IPS-18c (cell line): ENCODE data around the gene PDCL2.
"Not testable (repeated sequence)": the region's sequence is repeated elsewhere in the genome, so short reads cannot be mapped to it uniquely, and the experiment has no call there.

Experiments used
- H3K4me3 ChIP-seq: 2 replicates; pipeline ENCODE4 v1.7.0; 2013; ENCODE audit warnings: low read depth, mild to moderate bottlenecking, low read length, moderate library complexity; ENCODE audit not compliant: insufficient read depth
- H3K9me3 ChIP-seq: one replicate; pipeline ENCODE4 v1.6.1; 2013; ENCODE audit warnings: mild to moderate bottlenecking, low read length, moderate library complexity; ENCODE audit not compliant: control insufficient read depth, insufficient read depth

PDCL2 gene, protein sequence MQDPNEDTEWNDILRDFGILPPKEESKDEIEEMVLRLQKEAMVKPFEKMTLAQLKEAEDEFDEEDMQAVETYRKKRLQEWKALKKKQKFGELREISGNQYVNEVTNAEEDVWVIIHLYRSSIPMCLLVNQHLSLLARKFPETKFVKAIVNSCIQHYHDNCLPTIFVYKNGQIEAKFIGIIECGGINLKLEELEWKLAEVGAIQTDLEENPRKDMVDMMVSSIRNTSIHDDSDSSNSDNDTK

DNA sequence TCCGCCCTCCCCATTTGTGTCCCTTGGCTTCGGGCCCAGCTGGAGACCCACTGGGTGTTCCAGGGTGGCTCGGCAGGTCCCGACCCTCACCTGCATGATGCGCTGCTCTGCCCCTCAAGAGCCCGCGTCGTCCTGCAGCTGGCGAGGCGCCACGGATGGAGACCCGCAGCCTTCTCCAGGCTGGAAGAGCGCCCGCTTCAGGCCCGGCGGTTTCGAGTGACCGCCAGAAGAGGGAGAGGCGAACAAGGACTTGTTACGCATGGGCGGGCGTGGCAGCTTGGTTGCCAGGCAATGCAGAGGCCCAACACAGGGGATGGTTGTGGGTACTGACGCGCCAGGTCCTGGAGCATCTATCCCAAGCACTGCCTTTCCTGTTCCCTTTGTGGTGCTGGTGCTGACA is at the start of gene PDCL2:
PDCL2 (minus strand) TSS at position 232 of the 400 bp plus-strand sequence; CDS start at position 96, 136 bp downstream.
- Histone ChIP-seq H3K9me3 (no peaks in the 10 kb centered on the region), H3K4me3 (no peak within 1 kb of the TSS)

DNA sequence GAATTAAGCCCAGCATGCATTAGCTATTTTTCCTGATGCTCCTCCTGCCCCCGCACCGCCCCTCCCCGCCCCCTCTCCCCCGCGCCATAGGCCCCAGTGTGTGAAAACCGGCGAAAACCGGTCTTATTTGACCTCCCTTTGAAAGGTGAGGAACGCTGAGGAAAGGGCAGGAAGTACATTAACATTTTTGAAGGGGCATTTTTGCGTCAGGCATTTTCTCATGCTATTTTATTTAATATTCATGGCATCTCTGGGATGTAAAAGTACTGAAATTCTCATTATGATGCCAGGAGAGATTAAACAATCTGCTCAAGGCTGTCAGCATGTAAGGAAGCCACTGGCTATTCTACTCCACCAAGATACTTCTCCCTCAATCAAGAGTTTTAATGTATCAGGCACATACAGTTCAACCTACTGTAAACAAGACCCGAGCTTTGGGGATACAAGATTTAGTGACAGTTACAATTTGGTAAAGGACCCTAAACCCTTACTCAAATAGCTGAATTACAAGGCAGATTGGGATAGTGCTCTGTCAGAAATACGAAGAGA is 45.3 kb upstream of the PDCL2 start:
- H3K9me3 ChIP-seq = no peaks in the 10 kb centered on the region
- no peak overlapping the region for H3K4me3 ChIP-seq

DNA sequence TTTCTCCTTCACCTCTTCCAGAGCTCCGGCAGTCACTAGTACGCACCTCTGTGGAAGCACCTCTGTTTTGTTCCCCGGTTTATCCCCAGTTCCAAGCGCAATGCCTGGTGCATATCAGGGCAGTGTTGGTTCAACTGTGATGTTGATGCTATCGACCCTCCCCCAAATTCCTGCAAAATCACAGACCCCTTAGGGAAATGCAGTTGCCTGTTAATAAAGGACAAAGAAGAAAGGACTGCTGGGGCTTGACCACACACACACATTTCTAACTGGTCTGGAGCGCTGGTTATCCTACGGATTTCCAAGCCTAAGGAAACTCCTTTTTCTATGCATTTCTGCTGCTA is 44.6 kb upstream of the PDCL2 start:
- H3K9me3 ChIP-seq = no peaks in the 10 kb centered on the region
- peak overlapping the region; percentile 49 for H3K4me3 ChIP-seq

DNA sequence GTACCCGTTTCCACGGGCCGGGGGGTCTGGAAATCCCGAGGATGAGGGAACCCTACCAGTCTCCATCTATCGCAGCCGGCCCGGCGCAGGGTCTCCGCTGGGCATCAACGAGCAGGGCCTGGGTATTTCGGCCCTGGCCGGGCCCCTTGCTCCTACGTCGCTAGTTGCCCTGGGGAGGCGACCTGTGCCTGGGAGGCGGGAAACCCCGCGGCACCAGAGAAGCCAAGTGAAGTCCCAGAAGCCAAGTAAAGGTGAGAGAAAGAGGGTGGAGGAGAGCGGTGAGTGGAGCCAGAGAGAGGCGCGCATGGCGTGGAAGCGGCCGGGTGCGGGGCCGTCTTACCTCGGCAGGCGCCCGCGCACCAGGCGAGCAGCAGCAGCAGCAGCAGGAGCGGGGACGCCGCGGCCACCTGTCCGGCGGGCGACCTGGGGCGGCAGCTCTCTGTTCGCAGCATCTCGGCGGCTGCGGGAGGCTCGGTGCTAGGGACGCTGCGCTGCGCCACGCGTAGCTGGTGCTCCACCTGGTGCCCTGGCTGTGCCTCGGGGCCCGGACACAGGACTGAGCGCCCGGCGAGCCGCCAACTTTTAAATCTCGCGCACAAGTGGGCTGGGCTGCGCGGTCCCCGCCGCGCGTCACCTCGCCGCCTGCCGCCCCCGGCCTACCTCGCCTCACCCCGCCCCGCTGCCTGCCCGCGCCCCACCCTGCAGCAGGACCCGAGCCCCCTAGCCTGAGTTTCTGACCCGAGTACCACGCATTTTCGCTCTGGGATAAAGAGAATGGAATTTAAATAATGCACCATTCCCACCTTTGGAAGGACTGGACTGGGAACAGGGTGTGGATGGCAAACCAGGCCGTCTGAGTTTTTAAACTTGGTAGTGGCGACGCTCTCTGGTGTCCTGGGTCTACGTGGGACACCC is 44.0 kb upstream of the PDCL2 start, which contains the start of gene NMU:
NMU (minus strand) TSS at position 558 of the 915 bp plus-strand sequence; CDS start at position 452, 106 bp downstream.
- H3K4me3 ChIP-seq = peak within 1 kb of the TSS; percentile 49
- H3K9me3 ChIP-seq = no peaks in the 10 kb centered on the region

DNA sequence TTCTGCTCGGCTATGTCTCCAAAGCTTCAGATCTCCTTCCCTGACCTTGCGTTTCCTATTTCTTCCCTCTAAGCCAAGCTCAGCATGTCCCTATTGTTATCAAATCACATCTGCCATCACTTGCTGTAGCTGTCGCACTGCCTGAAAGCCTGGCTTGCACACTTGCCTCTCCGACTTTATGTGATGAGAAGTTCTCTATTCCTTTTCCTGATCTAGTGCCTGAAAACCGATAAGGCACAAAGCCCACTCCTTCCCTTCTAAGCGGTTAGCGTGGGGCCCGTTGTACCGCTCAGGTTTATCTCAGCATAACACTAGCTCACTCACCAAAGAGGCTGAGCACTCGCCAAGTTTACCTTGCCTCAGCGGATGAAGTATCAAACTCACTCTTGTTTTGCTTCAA is 43.2 kb upstream of the PDCL2 start:
- peak overlapping the region; percentile 49; the same call in 1 of the 2 replicates for H3K4me3 ChIP-seq
- no peaks in the 10 kb centered on the region for H3K9me3 ChIP-seq

DNA sequence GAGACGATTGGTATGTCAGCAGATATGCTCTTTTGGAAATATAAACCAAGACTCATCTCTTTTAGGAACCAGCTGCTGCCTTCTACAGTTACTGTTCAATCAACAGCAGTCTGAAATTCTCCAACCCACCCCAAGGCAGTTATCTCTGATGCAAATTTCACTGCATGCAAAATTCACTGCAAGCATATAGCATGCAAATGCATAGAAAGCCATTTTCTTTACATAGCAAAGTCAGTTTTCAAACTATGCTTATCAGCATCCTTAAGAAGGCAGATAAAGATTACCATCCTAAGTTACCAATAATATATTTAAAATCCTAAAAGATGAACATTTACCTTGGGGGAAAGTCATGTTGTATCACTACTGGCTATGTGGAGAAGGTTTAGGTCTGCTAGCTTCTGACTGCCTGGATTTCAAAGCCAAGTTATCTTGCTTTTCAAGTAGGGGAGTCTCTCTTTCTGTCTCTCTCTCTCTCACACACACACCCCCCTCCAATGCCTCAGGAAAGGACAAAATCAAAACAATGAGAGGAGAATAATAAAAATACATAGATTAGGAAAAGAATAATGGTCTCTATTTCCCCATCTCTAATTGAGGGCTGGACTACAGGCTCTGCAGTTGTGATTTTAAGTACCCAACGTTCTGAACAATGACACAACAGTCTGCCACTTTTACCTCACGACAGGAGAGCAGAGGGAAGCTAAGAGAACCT is 42.5 kb upstream of the PDCL2 start:
- Histone ChIP-seq H3K9me3 (no peaks in the 10 kb centered on the region), H3K4me3 (peak overlapping the region; percentile 49)

DNA sequence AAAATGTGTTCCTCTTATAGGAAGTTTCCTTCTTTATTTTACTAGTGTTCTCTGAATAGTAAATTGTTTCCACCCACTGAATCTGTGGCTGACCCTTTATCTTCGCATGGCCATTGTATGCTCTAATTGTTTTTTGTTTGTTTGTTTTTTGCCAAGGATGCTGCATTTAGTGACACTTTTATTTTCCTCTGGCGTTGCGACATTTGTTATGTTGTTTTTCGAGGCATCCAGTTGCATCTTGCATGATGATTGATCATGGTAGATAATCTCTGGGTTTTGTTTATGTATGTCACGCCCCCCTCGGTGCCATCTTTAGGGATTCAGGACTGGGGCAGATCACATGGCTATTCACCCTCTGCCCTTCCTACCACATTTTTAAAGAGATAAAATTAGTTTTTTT is 41.9 kb upstream of the PDCL2 start:
- Histone ChIP-seq H3K4me3 (no peak overlapping the region), H3K9me3 (no peaks in the 10 kb centered on the region)

DNA sequence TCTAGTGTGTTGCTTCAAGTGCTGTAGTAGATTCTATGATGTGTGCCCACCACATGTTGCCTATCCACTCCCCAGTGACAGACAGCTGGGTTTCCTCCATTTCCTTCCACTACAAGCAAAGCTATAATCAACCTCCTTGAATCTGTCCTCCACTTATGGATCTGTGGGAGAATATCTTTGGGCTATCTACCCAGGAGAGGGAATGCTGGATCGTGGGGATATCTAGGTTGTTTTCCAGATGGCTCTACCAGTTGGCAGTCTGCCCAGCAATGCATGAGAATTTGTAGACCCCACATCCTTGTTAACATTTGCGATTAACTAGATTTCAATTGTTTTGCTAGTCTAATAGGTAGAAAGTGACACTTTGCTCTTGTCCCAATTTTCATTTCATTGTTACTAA is 33.8 kb upstream of the PDCL2 start:
- Histone ChIP-seq H3K4me3 (no peak overlapping the region), H3K9me3 (no peaks in the 10 kb centered on the region)

DNA sequence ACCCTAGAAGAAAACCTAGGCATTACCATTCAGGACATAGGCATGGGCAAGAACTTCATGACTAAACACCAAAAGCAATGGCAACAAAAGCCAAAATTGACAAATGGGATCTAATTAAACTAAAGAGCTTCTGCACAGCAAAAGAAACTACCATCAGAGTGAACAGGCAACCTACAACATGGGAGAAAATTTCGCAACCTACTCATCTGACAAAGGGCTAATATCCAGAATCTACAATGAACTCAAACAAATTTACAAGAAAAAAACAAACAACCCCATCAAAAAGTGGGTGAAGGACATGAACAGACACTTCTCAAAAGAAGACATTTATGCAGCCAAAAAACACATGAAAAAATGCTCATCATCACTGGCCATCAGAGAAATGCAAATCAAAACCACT is 32.0 kb upstream of the PDCL2 start:
- not testable (repeated sequence) for H3K4me3 ChIP-seq, H3K9me3 ChIP-seq

DNA sequence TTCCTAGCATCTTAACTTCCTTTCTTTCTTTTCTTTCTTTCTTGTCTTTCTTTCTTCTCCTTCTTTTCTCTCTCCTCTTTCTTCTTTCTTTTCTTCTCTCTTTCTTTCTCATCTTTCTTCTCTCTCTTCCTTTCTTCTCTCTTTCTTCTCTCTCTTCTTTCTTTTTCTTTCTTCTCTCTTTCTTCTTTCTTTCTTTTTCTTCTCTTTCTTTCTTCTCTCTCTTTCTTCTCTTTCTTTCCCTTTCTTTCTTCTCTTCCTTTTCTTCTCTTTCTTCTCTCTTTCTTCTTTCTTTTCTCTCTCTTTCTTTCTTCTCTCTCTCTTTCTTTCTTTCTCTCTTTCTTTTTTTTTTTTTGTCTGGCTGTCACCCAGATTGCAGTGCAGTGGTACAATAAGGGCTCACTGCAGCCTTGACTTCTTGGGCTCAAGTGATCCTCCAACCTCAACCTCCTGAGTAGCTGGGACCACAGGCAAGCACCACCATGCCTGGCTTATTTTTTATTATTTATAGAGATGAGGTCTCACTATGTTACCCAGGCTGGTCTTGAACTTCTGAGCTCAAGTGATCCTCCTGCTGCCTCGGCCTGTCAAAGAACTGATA is 26.6 kb upstream of the PDCL2 start:
- no peak overlapping the region; the same call in 1 of the 2 replicates for H3K4me3 ChIP-seq
- H3K9me3 ChIP-seq = no peaks in the 10 kb centered on the region

DNA sequence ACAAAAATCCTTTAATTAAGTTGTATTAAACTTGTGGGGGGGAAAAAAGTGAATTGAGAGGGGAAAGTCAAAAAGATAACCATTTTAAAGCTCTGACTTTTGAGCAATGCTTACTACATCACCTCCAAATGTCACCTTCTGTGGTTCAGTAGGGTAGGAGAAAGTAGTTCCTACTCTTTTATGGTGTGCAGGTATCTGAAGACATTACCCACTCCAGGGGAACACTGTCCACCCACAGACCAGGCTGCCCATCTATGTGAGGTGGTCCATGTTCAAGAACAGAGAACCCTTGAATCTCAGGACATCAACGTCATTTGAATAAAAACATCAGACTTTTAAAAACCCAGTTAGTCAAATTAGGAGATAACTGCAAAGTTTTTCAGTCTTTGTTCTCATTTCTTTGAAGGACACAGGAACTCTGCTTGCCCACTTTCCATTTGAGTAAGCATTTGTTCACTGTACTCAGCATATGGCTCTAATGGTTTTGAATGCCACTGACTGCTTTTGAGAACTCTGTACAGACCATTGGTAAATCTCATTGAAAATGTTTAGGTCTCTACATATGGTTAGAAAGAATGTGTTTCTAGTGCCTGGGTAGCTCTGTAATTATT is 25.6 kb upstream of the PDCL2 start:
- Histone ChIP-seq H3K9me3 (no peaks in the 10 kb centered on the region), H3K4me3 (no peak overlapping the region)

DNA sequence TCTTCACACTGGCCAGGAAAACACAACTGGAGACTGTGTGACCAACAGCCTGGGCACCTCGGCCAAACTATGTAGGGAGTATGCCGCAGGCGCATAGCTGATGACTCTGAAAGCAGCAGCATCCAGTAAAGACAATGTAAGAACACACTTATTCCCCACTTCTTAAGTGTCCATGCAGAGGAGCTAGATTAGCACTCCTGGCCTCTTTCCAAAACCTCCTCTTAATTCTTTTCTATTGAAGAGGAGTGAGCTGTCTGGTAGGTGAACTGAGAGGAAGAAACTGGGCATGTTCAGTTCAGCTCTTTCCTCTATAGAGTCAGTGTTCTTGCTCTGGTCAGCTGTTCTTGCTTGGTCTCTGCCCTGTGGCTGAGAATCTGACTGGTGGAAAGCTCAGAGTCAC is 23.0 kb upstream of the PDCL2 start:
- H3K9me3 ChIP-seq = no peaks in the 10 kb centered on the region
- no peak overlapping the region for H3K4me3 ChIP-seq

DNA sequence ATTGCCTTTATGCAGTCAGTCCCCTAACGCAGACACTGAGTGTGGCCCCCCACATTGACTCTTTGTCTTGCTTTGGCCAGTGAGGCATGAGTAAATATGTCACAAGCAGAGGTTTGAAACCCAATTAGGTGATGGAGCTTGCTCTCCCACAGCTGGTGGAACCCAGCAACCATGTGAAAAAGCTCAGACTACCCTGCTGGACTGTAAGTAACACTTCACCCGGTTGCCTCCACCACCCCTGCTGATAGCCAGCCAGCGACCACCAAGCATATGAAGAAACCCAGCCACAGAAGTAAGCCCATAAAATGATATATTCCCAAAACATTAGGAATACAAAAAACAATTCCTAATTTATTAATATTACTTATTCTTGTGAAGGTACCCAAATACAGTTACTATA is 21.6 kb upstream of the PDCL2 start:
- H3K9me3 ChIP-seq = no peaks in the 10 kb centered on the region
- H3K4me3 ChIP-seq = no peak overlapping the region

DNA sequence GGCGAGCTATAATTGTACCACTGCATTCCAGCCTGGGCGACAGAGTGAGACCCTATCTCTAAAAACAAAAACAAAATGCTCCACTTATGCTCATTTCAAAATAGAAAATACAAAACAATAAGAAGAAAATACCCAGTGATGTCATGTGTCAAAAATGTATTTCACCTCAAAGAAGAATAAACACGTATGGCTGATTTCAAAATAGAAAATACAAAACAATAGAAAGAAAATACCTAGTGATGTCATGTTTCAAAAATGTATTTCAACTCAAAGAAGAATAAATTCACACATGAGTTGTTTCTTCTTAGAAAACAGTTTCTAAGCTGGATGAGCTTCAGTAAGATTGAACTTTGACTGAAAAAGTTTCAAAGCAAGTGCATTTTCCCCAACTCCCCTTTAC is 20.3 kb upstream of the PDCL2 start:
- no peaks in the 10 kb centered on the region for H3K9me3 ChIP-seq
- no peak overlapping the region for H3K4me3 ChIP-seq

DNA sequence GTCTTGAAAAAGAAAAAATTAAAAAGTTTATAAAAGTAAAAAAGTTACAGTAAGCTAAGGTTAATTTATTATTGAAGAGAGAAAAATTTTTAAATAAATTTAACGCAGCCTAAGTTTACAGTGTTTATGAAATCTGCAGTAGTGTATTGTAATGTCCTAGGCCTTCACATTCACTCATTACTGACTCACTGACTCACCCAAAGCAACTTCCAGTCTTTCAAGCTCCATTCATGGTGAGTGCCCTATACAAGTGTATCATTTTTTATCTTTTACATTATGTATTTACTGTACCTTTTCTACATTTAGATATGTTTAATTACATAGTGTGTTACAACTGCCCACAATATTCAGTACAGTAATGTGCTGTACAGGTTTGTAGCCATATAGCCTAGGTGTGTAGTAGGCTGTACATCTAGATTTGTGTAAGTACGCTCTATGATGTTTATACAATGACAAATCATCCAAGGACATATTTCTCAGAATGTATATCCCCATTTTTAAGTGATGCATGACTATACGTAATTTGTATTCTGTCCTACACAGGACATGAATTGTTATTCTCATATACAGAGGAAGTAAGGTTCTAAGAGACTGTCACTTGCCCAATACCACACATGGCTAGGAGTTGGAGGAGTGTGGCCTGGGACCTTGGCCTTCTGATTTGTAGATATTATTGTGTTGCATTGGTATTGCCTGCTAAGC is 19.5 kb upstream of the PDCL2 start:
- Histone ChIP-seq H3K9me3 (no peaks in the 10 kb centered on the region), H3K4me3 (no peak overlapping the region)

DNA sequence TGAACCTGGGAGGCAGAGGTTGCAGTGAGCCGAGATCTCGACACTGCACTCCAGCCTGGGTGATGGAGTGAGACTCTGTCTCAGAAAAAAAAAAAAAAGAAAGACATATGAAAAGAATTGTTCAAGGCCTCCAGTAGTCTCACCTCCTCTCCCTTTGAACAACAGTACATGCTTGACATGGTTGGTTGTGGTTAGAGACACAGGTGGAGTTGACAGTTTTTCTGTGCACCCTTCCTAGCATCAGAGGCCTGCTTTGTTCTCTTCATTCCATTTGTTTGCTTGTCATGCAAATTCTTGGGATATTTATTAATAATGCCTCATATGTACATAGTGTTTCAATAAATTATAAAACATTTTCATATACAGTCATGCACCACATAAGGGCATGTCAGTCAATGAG is 18.3 kb upstream of the PDCL2 start:
- Histone ChIP-seq H3K9me3 (no peaks in the 10 kb centered on the region), H3K4me3 (no peak overlapping the region)
